Cortex of kidney (tissue), 1 donor: ENCODE measurements around the gene TMPRSS12.
"Not testable (repeated sequence)": the region's sequence is repeated elsewhere in the genome, so short reads cannot be mapped to it uniquely, and the experiment has no call there.

Source experiments
- DNase-seq: peaks from one replicate; lab custom pipeline; 2025; lab: John Stamatoyannopoulos, UW

TMPRSS12 gene

GRCh38 chr12:50926932-50927331 lies 84.2 kb downstream of the TMPRSS12 start:
- DNase-seq = not testable (repeated sequence)

- DNase-seq = no peak
Observed at GRCh38 chr12:50927356-50927755, 84.6 kb downstream of the TMPRSS12 start.

- no peak for DNase-seq
Observed at GRCh38 chr12:50927766-50928224, 85.1 kb downstream of the TMPRSS12 start.

GRCh38 chr12:50928392-50928791 lies 85.7 kb downstream of the TMPRSS12 start:
- no peak for DNase-seq

- DNase-seq = no peak
Observed at GRCh38 chr12:50929831-50930230, 87.1 kb downstream of the TMPRSS12 start.

GRCh38 chr12:50930477-50930876 lies 87.8 kb downstream of the TMPRSS12 start:
- not testable (repeated sequence) for DNase-seq

- DNase-seq = no peak
Observed at GRCh38 chr12:50932787-50933280, 90.1 kb downstream of the TMPRSS12 start.

- no peak for DNase-seq
Observed at GRCh38 chr12:50933459-50934124, 90.9 kb downstream of the TMPRSS12 start.

- no peak for DNase-seq
Observed at GRCh38 chr12:50934371-50934851, 91.7 kb downstream of the TMPRSS12 start.

GRCh38 chr12:50934981-50935807 lies 92.5 kb downstream of the TMPRSS12 start:
- DNase-seq = no peak

- DNase-seq = no peak
Observed at GRCh38 chr12:50936821-50937530, 94.2 kb downstream of the TMPRSS12 start.
